HCT116 (cell line): Measurements from ENCODE around the gene PYGB. TPM values are rescaled to one million over a fixed set of nuclear protein-coding genes. Genes with fewer than 3 reads are reported as not detected.

Experiments used
- ATAC-seq: fragments of 200-7000 bp; cut with Tn5 transposase; 2 replicates; pipeline ENCODE4 v1.9.1; 2020; ENCODE audit warnings: mild to moderate bottlenecking, moderate library complexity
- BruUV-seq: library from RNA; stranded (reverse); fragments of 400-500 nt; replicated peaks from 2 replicates; lab custom pipeline; 2021; lab: Mats Ljungman, UMichigan
- CTCF ChIA-PET: fragments of 300-600 bp; sonication (Branson Sonifier 250); formaldehyde crosslinking; loops from one replicate; lab custom pipeline; 2021; ENCODE audit warnings: antibody characterized with exemption; lab: Charles Lee
- POLR2A ChIA-PET: fragments of 300-600, 350-600 bp; sonication (Branson Sonifier 250); formaldehyde crosslinking; loops from one replicate; lab custom pipeline; 2021; ENCODE audit warnings: antibody characterized with exemption; lab: Charles Lee
- RAD21 ChIA-PET, 2 experiments: fragments of 300-600 bp; sonication (Branson Sonifier 250); formaldehyde crosslinking; loops; one replicate each; lab custom pipeline; 2023; ENCODE audit warnings: low total read pairs in 2 of 2; ENCODE audit not compliant: uncharacterized antibody in 2 of 2, unreplicated experiment in 2 of 2, low non-redundant PET in 1 of 2; lab: Charles Lee
- DNase-seq: peaks from one replicate; pipeline ENCODE4 v3.0.0-alpha.2; 2010; ENCODE audit warnings: low read depth, low spot score
- H2AFZ ChIP-seq: fragments of 200-600 bp; shearing (Covaris generic), sonication (generic); 2 replicates; pipeline ENCODE4 v1.6.1; 2017; ENCODE audit warnings: low read depth, mixed run types, mixed read lengths, antibody characterized with exemption, low read length; ENCODE audit not compliant: poor library complexity, severe bottlenecking
- H3K27ac ChIP-seq: 2 replicates; pipeline ENCODE4 v1.5.1; 2012; ENCODE audit warnings: low read depth, low read length
- H3K27me3 ChIP-seq: fragments of 200-600 bp; sonication (generic); 2 replicates; pipeline ENCODE4 v1.6.1; 2016; ENCODE audit warnings: mixed run types, low read length, mixed read lengths; ENCODE audit not compliant: insufficient read depth
- H3K36me3 ChIP-seq, 2 experiments: fragments of 200-500 bp in 1 of 2; fragments of 200-600 bp in 1 of 2; sonication (Bioruptor generic) in 1 of 2; sonication (generic) in 1 of 2; 2 replicates each; pipeline versions ENCODE4 v1.5.1 to v1.6.1; 2014 to 2016; ENCODE audit warnings: low read length in 2 of 2, inconsistent platforms in 1 of 2, mixed read lengths in 1 of 2, mixed run types in 1 of 2; ENCODE audit not compliant: insufficient read depth in 2 of 2, control insufficient read depth in 1 of 2
- H3K4me1 ChIP-seq, 2 experiments: fragments of 200-600 bp in 1 of 2; sonication (generic) in 1 of 2; 2 replicates each; pipeline versions ENCODE4 v1.5.1 to v1.6.1; 2012 to 2017; ENCODE audit warnings: low read length in 2 of 2, inconsistent platforms in 1 of 2, mild to moderate bottlenecking in 1 of 2, mixed read lengths in 1 of 2, mixed run types in 1 of 2, moderate library complexity in 1 of 2; ENCODE audit not compliant: insufficient read depth in 2 of 2, control insufficient read depth in 1 of 2
- H3K4me2 ChIP-seq: fragments of 200-600 bp; sonication (generic); 2 replicates; pipeline ENCODE4 v1.6.1; 2017; ENCODE audit warnings: mixed run types, low read length, mixed read lengths
- H3K4me3 ChIP-seq, 2 experiments: fragments of 200-600 bp in 1 of 2; sonication (generic) in 1 of 2; replicated peaks in 1 of 2; 2 replicates each; pipeline ENCODE4 v1.5.1; 2011 to 2016; ENCODE audit warnings: low read length in 2 of 2, control low read depth in 1 of 2, low read depth in 1 of 2, mild to moderate bottlenecking in 1 of 2, mixed read lengths in 1 of 2, mixed run types in 1 of 2
- H3K79me2 ChIP-seq: fragments of 200-600 bp; sonication (generic); 2 replicates; pipeline ENCODE4 v1.6.1; 2017; ENCODE audit warnings: mild to moderate bottlenecking, mixed run types, low read length, moderate library complexity, mixed read lengths; ENCODE audit not compliant: insufficient read depth
- H3K9ac ChIP-seq: fragments of 200-600 bp; sonication (generic); 2 replicates; pipeline ENCODE4 v1.6.1; 2016; ENCODE audit warnings: low read length, mixed read lengths
- H3K9me2 ChIP-seq: fragments of 200-600 bp; sonication (generic), shearing (Covaris generic); 2 replicates; pipeline ENCODE4 v1.6.1; 2017; ENCODE audit warnings: mixed run types, mild to moderate bottlenecking, moderate library complexity; ENCODE audit not compliant: insufficient read depth
- H3K9me3 ChIP-seq, 2 experiments: fragments of 200-500 bp in 1 of 2; fragments of 200-600 bp in 1 of 2; sonication (Bioruptor generic) in 1 of 2; sonication (generic) in 1 of 2; 2 replicates each; pipeline ENCODE4 v1.6.1; 2014 to 2017; ENCODE audit warnings: low read length in 2 of 2, mixed read lengths in 2 of 2, inconsistent platforms in 1 of 2, low read depth in 1 of 2, mild to moderate bottlenecking in 1 of 2, mixed run types in 1 of 2, moderate library complexity in 1 of 2; ENCODE audit not compliant: control insufficient read depth in 1 of 2, insufficient read depth in 1 of 2
- H4K20me1 ChIP-seq: fragments of 200-600 bp; sonication (generic), shearing (Covaris generic); 2 replicates; pipeline ENCODE4 v1.6.1; 2017; ENCODE audit warnings: mixed run types, mild to moderate bottlenecking, moderate library complexity; ENCODE audit not compliant: insufficient read depth
- ELF1 ChIP-seq: IDR thresholded peaks from 2 replicates; pipeline ENCODE4 v1.6.1; 2012; ENCODE audit warnings: low read depth, borderline replicate concordance
- EZH2phosphoT487 ChIP-seq: fragments of 200-600 bp; IDR thresholded peaks from 2 replicates; pipeline ENCODE4 v1.6.1; 2018; ENCODE audit warnings: antibody characterized with exemption, borderline replicate concordance
- SRF ChIP-seq: IDR thresholded peaks from 2 replicates; pipeline ENCODE4 v1.6.1; 2012; ENCODE audit warnings: low read depth
- TCF7L2 ChIP-seq: IDR thresholded peaks from 2 replicates; pipeline ENCODE4 v1.7.0; 2011; ENCODE audit warnings: borderline replicate concordance, inconsistent platforms; ENCODE audit not compliant: insufficient read depth, insufficient read length; ENCODE audit errors: extremely low read depth
- intact Hi-C: fragments of 100-400 bp; cut with micrococcal nuclease; formaldehyde crosslinking; loops from 2 replicates; pipeline ENCODE4 v1.10.0; 2022
- total RNA-seq: library from RNA; stranded (reverse); gene quantifications from one replicate; pipeline ENCODE4 v1.2.1, GENCODE V29; 2021; ENCODE audit not compliant: unreplicated experiment
- TF ChIP-seq, protein P1 (sequence below): IDR thresholded peaks from 2 replicates; pipeline ENCODE4 v1.6.1; 2011; ENCODE audit warnings: mild to moderate bottlenecking, low read length, moderate library complexity; ENCODE audit not compliant: insufficient replicate concordance; ENCODE audit errors: extremely low read depth
- TF ChIP-seq, protein P2 (sequence below): IDR thresholded peaks from 2 replicates; pipeline ENCODE4 v1.6.1; 2012

Gene PYGB
- total RNA-seq, 1 experiment from 2014 or later, result 87.8 TPM

DNA sequence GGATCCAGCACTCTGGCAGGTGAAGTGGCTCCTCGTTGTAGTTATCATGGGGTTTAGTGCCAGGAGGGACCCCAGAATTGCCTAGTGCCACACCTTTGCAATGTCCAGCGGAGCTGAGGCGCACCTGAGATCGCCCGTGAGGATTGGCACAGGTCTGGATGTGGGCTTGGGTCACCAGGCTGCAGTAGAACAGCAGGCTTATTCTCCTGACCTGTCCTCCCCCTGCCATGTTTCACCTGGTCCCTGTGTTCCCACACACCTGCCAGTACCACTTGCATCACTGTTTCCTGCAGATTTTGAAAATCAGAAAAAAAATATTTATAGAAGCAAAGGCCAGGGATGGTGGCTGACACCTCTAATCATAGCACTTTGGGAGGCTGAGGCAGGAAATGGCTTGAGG lies 35.6 kb upstream of the PYGB start:
- Histone ChIP-seq H4K20me1 (no peaks in the 10 kb centered on the region), H3K9ac (no peak overlapping the region), H3K27ac (no peak overlapping the region), H3K79me2 (peaks cover 9% of the 10 kb centered on the region), H3K4me3 (no peak overlapping the region), H3K36me3 (peaks cover 14 to 21% of the 10 kb centered on the region in 2 experiments), H3K4me1 (peaks cover 0 to 3% of the 10 kb centered on the region in 2 experiments; a peak in 1 of 4 replicates), H3K9me2 (no peaks in the 10 kb centered on the region), H3K4me2 (no peak overlapping the region), H3K9me3 (no peaks in the 10 kb centered on the region), H3K27me3 (no peaks in the 10 kb centered on the region), H2AFZ (no peak overlapping the region)
- ATAC-seq (no peak), DNase-seq (no peak)
- no TSS peak for BruUV-seq
- ChIA-PET POLR2A (no interaction called here), RAD21 (no interaction called here), CTCF (no interaction called here)
- intact Hi-C loops, result no loop called here
- TF ChIP-seq EZH2phosphoT487, result no peak
- TF ChIP-seq ELF1, result no peak
- TF ChIP-seq, protein P1, sequence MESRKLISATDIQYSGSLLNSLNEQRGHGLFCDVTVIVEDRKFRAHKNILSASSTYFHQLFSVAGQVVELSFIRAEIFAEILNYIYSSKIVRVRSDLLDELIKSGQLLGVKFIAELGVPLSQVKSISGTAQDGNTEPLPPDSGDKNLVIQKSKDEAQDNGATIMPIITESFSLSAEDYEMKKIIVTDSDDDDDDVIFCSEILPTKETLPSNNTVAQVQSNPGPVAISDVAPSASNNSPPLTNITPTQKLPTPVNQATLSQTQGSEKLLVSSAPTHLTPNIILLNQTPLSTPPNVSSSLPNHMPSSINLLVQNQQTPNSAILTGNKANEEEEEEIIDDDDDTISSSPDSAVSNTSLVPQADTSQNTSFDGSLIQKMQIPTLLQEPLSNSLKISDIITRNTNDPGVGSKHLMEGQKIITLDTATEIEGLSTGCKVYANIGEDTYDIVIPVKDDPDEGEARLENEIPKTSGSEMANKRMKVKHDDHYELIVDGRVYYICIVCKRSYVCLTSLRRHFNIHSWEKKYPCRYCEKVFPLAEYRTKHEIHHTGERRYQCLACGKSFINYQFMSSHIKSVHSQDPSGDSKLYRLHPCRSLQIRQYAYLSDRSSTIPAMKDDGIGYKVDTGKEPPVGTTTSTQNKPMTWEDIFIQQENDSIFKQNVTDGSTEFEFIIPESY, result no peak
- TF ChIP-seq, protein P2, sequence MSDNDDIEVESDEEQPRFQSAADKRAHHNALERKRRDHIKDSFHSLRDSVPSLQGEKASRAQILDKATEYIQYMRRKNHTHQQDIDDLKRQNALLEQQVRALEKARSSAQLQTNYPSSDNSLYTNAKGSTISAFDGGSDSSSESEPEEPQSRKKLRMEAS, result no peak
- no peak for TF ChIP-seq SRF
- no peak for TF ChIP-seq TCF7L2
